H7 (cell line): Measurements from ENCODE around the gene B4GALT1. TPM values are rescaled to one million over a fixed set of nuclear protein-coding genes. Genes with fewer than 3 reads are reported as not detected.

Source experiments
- DNase-seq: peaks from one replicate; pipeline ENCODE4 v3.0.0; 2012
- H3K27me3 ChIP-seq: 2 replicates; pipeline ENCODE4 v1.6.0; 2011; ENCODE audit warnings: mild to moderate bottlenecking, low read length; ENCODE audit not compliant: control insufficient read depth, insufficient read depth
- H3K36me3 ChIP-seq: replicated peaks from 2 replicates; pipeline ENCODE4 v1.5.1; 2011; ENCODE audit warnings: low read length; ENCODE audit not compliant: control insufficient read depth, insufficient read depth
- H3K4me3 ChIP-seq: 2 replicates; pipeline ENCODE4 v1.5.1; 2011; ENCODE audit warnings: low read depth, mild to moderate bottlenecking, control low read depth, low read length, moderate library complexity; ENCODE audit not compliant: insufficient read depth
- total RNA-seq: library from RNA; depleted of rRNA; stranded (reverse); fragments of >200 nt; shearing (Covaris generic); gene quantifications from 2 replicates; pipeline ENCODE4 v1.2.3, GENCODE V29; 2014; rRNA removed

Gene B4GALT1, protein sequence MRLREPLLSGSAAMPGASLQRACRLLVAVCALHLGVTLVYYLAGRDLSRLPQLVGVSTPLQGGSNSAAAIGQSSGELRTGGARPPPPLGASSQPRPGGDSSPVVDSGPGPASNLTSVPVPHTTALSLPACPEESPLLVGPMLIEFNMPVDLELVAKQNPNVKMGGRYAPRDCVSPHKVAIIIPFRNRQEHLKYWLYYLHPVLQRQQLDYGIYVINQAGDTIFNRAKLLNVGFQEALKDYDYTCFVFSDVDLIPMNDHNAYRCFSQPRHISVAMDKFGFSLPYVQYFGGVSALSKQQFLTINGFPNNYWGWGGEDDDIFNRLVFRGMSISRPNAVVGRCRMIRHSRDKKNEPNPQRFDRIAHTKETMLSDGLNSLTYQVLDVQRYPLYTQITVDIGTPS
- 5.5 and 6.7 TPM in 2 replicates for total RNA-seq

DNA sequence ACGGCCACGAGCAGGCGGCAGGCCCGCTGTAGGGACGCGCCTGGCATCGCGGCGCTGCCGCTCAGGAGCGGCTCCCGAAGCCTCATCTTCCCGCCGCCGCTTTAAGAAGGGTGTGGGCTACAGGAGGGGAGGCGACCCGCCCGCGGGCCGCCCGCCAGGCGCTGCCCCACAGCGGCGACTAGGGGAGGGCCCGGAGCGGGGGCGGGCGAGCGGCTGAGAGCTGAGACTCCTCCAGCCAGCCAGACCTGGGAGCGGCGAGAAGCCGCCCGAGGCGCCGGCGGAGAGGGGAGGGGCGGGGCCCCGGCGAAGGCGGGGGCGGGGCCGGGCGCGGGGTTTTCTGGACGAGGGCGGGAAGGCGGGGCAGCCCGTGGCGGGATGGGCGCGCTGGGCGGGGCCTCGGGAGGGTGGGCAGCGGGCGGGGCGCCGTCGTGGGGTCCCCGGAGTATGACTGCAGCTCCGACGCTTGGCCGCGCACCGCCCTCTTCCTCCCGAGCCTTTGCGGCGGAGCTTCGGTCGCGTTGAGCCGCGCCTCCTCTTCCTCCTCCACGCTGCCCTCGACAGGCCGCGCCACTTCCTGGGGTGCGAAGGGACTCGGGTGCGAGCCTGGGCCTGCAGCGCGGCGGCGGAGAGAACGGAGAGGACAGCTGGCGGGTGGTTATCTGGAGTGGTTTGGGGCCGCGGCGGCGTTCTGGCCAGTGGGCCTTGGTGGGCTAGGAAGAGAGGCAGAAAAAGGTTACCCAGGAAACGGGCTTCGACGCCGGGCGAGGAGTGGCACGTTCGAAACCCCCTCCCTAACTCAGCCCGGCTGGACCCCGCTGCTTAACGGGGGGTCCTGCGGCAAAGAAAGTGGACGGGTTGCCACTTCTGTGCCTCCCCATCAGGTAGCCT is at the start of gene B4GALT1:
Gene B4GALT1 (minus strand): TSS at position 253 of the 888 bp plus-strand sequence. CDS start 167 bp downstream, at position 86.
- Histone ChIP-seq H3K27me3 (peaks cover 10% of the 10 kb centered on the region), H3K36me3 (no peaks in the 10 kb centered on the region), H3K4me3 (peak within 1 kb of the TSS; percentile 81)
- peak; percentile 98 for DNase-seq

DNA sequence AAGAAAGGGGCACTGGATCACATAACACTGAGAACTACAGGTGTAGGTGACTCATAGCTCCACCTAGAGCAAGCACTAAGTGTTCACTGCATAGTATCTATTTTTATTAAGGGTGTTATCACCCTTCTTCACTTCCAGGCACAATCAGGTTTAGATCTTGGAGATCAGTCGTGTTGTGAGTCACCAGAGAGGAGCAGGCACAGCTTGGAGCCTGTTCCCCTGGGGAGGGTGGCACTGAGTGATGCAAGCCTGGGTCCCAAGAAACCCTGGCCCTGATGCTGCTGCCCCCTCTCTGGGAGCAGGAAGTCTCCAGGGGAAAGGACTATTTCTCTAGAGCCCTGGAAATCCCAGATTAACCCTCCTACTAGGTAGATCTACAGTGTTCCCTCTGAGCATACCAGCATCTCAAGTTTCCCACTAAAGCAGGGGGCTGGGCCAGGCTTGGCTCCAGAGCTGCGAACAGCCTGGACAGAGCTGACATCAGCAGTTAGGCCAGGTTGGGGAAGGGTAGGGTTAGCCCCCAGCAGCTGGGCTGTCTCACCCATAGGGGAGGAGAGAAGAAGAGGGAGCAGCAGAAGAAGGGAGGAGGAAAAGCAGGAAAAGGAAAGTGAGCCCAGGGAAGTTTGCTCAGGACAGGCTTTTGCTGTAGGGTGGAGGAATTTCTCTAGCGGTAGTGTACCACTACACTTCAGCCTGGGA is 44.7 kb upstream of the B4GALT1 start:
- no peak for DNase-seq
- H3K36me3 ChIP-seq, result no peaks in the 10 kb centered on the region
- no peaks in the 10 kb centered on the region for H3K27me3 ChIP-seq
- no peak overlapping the region for H3K4me3 ChIP-seq

DNA sequence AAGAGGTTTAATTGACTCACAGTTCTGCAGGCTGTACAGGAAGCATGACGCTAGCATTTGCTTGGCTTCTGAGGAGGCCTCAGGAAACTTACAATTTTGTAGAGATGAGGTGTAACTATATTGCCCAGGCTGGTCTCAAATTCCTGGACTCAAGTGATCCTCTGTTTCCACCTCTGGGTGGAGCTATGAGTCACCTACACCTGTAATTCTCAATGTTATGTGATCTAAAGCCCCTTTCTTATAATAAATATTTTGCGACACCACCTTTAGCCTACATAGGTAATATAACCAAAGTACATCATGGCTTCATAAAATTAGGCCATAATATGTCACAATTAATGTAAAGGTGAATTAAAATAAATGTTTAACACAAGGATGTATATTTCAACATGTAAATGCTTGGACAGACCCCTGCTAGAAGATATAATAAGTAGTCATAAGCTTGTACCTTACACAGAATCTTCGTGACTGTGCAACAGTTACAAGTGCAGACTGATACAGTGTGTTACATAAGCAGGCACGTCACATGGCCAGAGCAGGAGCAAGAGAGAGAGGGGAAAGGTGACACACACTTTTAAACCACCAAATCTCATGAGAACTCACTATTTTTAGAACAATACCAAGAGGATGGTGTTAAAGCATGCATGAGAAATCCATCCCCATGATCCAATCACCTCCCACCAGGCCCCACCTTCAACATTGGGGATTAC is 43.0 kb upstream of the B4GALT1 start:
- DNase-seq, result no peak
- no peaks in the 10 kb centered on the region for H3K27me3 ChIP-seq
- H3K4me3 ChIP-seq, result no peak overlapping the region
- H3K36me3 ChIP-seq, result no peaks in the 10 kb centered on the region

DNA sequence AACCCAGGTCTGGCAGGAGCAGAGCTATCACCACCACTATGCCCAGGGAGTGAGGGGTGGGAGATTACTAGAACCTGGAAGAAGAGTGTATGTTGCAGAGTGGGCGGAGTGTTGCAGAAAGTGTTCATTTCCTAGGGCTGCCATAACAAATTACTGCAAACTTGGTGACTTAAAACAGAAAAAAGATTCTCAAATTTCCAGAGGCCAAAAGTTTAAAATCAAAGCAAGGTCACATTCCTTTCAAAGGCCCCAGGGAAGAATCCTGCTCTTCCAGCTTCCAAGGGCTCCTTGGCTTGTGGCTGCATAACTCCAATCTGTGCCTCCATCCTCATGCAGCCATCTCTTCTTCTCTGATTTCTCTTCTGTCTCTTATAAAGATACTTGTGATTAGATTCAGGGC is 42.3 kb upstream of the B4GALT1 start:
- DNase-seq, result no peak
- no peaks in the 10 kb centered on the region for H3K36me3 ChIP-seq
- H3K27me3 ChIP-seq, result no peaks in the 10 kb centered on the region
- H3K4me3 ChIP-seq, result no peak overlapping the region

DNA sequence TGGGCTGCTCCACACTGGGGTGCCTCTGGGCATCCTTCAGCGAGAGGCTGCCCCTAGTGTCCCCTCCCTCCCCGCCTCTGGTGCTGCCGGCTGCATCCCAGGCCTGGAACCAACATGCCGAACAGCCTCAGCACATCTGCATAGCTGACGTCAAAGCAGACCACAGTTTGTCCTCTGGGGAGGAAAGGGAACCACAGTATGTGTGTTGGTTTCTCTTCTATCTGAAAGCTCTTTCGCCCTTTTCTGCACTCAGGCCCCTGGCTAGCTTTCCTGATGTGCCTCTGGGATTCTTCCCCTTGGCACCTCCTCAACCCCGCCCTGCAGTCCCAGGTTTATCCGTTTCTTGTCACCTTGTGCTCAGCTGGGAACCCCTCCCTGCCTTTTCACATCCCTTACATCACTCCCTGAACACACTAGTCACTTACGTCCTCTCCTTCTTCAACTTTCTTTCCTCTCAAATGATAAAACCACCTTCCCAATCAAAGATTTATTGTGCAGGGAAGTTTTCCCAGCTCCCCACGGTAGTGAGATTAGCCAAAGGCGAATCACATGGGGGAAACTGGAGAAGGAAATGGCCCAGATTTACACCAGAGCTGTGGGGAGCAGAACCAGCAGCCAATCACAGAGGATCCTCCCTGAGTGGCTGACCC is 35.5 kb upstream of the B4GALT1 start:
- H3K4me3 ChIP-seq, result no peak overlapping the region
- peak; percentile 51 for DNase-seq

DNA sequence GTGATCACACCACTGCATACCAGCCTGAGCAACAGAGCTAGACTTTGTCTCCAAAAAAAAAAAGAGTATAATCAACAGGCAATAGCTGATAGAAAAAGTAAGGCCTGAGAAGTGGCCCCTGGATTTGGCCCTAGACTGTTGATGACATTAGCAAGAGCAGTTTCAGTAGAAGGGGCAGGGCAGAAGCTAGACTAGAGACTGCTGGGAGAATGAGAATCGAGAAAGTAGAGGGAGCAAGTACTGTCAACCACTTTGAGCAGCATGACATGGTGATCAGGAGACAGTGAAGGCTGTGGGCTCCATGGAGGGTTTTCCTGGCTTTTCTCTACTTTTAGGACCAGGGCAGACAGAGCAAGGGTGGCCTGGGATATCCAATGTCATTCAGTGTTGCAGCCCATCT is 34.9 kb upstream of the B4GALT1 start:
- Histone ChIP-seq H3K27me3 (no peaks in the 10 kb centered on the region; the same call in 1 of the 2 replicates), H3K36me3 (no peaks in the 10 kb centered on the region), H3K4me3 (no peak overlapping the region)
- DNase-seq, result no peak

More for the DNA sequence above, 35.5 kb upstream of the B4GALT1 start:
- H3K27me3 ChIP-seq, result no peaks in the 10 kb centered on the region; the same call in 1 of the 2 replicates
- no peaks in the 10 kb centered on the region for H3K36me3 ChIP-seq

DNA sequence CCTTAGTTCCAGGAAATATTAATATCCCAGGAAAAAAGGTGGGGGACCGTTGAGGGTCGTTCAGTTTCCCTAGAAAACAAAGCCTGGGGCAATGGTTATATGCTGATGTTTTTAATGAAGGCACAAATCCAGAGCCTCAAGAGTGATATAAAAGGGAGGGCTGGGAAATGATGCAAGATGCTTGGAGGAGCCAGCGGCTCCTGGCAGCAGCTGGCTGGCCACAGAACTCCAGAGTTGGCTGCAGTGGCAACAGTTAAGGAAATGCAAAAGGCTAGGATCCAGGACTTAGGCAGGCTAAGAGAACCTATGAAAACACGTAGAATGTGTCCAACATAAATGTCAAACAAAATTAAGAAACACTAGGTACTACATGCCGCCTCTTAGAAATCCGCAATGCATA is 31.0 kb upstream of the B4GALT1 start:
- DNase-seq, result no peak
- Histone ChIP-seq H3K27me3 (no peaks in the 10 kb centered on the region), H3K4me3 (no peak overlapping the region), H3K36me3 (no peaks in the 10 kb centered on the region)

DNA sequence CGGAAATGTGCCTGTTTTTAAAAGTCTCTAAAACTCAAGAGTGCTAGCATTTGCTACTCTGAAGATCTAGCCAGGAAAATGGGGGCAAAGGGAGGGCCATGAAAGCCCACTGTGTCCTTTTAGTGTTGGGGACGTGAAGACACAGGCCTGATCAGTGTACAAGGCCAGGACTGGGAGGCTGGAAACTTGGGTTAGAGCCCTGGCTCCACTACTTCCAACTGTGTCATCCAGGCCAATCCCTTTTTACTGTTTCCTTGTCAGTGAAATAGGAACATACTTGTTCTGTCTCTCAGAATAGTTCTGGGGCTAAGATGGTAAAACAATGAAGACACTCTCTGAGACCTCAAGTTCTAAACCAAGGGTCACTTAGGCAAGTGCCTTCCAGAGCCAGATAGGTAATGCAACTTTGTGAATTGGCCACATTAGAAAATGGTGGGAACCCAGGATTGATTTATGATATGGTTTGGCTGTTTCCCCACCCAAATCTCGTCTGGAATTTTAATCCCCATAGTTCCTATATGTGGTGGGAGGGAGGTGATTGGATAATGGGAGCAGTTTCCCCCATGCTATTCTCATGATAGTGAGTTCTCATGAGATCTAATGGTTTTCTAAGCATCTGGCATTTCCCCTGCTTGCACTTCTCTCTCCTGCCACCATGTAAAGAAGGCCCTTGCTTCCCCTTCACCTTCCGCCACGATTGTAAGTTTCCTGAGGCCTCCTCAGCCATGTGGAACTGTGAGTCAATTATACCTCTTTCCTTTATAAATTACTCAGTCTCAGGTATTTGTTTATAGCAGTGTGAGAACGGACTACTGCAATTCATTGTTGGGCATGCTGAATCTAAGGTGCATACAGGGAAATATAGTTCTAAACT is 30.4 kb upstream of the B4GALT1 start:
- H3K36me3 ChIP-seq, result no peaks in the 10 kb centered on the region
- H3K27me3 ChIP-seq, result no peaks in the 10 kb centered on the region
- no peak overlapping the region for H3K4me3 ChIP-seq
- DNase-seq, result no peak

DNA sequence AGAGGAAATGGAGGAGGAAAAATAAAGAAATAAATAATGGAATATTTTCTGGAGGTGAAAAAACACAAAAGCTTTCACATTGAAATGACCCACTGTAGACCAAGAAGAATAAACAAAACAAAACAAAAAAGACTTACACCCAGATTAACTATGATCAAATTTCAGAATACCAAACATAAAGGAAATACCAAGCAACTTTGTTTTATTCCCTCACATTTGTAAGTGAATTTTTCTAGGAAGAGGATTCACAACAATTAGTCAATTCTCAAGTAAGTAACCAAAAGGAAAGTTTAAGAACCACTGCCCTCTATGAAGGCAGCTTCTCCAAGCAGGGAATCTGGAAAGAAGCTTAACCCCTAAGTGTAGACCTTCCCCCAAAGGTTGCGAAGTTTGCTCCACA is 29.6 kb upstream of the B4GALT1 start:
- Histone ChIP-seq H3K27me3 (no peaks in the 10 kb centered on the region), H3K36me3 (no peaks in the 10 kb centered on the region), H3K4me3 (no peak overlapping the region)
- no peak for DNase-seq

DNA sequence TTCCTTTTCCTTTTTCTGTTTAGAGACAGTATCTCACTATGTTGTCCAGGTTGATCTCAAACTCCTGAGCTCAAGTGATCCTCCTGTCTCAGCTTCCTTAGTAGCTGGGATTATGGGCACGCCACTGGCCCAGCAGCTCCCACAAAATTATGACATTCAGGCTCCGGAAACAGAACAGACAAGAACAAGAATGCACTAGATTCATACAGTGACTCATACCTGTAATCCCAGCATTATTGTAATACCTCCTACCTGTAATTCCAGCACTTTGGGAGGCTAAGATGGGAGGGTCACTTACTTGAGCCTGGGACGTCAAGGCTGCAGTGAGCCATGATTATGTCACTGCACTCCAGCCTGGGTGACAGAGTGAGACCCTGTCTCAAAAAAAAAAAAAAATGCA is 26.7 kb upstream of the B4GALT1 start:
- no peaks in the 10 kb centered on the region for H3K36me3 ChIP-seq
- DNase-seq, result no peak
- H3K4me3 ChIP-seq, result no peak overlapping the region
- no peaks in the 10 kb centered on the region; the same call in 1 of the 2 replicates for H3K27me3 ChIP-seq

DNA sequence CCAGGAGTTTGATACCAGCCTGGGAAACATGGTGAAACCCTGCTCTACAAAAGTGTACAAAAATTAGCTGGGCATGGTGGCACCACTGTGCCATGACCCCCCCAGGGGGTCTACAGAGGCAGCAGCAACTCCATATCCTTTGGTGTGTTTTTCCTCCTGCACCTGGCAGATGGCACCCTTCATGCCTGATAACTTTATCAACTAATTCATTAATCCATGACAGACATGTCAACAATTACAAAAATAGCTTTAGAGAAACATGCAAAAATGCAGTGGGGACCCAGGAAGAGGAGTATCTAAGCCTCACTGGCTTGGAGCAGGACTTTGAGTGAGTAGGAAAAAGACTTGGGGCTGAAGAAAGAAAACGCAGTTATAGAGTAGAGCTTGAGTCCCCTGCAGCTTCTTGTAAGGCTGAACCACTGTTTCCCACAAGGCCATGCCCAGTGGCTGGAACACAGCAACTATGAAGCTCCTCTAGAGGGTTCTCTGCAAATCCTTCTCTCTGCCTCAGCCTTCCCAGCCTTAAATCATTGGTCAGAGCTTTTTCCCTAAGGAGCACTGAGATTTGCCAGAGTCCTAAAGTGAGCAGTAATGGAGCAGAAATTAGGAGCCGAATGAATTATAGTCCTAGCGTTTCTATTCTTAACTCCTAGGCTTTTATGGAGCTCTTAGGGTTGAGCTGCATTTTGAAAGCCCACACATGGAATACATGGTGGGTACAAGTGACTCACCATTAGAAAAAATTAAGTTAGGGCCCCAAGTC is 25.5 kb upstream of the B4GALT1 start:
- no peak for DNase-seq
- H3K36me3 ChIP-seq, result no peaks in the 10 kb centered on the region
- H3K27me3 ChIP-seq, result no peaks in the 10 kb centered on the region; the same call in 1 of the 2 replicates
- H3K4me3 ChIP-seq, result no peak overlapping the region

DNA sequence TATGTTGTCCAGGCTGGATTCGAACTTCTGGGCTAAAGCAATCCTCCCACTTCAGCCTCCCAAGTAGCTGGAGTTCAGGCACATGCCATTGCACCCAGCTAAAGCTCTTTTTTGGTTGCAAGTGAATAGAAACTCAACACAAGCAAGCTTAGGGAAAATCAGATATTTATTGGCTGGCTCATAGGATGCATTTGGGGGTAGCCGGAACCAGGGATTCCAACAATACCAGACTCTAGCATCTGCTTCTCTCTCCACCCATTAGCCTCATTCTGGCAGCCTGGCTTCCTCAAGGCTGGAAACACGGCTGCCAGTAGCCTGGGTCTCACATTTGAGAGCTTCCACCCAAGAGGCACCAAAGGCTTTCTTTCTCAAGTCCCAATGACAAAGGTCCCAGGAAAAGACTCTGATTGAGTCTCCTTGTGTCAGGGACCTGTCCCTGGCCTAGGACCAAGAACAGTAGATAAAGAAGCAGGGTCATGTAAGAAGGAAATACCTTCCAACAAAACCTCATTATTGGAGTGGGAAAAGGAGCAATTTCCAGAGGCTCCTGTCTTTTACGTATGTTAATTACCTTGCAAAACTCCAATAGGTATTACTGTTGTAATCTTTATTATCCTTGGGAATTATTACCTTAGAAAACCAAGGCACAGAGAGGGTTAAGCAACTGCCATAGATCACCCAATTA is 23.0 kb upstream of the B4GALT1 start:
- Histone ChIP-seq H3K4me3 (no peak overlapping the region), H3K36me3 (no peaks in the 10 kb centered on the region)
- no peak for DNase-seq

More for the DNA sequence above, 23.0 kb upstream of the B4GALT1 start:
- H3K27me3 ChIP-seq, result no peaks in the 10 kb centered on the region; the same call in 1 of the 2 replicates
